Ecto neural progenitor cell (in vitro differentiated cells): ENCODE measurements around the gene MPPED2.

Source experiments
- DNase-seq: peaks from one replicate; pipeline ENCODE4 v3.0.0-alpha.2; 2018; ENCODE audit warnings: low spot score

The MPPED2 gene

DNA sequence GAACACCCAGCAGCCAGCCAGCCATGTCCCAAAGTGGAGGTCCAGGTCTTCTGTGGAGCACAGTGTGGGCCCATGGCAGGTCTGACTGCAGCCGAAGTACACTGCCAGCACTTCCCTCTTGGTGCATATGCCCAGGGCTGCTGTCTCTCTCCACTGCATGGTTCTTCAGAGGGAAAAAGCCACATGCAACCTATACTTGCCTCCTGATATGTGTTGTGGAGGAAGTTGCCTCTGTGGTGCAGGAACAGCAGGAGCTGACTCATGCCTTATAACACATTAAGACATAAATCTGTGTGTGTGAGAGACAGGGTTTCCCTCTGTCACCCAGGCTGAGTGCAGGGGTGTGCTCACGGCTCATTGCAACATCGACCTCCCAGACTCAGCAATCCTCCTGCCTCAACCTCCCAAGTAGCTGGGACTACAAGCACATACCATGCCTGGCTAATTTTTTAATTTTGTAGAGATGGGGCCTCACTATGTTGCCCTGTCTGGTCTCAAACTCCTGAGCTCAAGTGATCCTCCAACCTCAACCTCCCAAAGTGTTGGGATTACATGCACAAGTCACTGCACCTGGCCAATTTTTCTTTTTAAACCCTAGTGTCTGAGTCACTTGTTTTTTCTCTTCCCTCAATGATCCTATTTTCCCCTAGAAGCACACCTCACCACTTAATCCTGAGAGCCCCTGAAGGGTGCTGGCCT is 98.8 kb downstream of the MPPED2 start:
- DNase-seq: no peak

DNA sequence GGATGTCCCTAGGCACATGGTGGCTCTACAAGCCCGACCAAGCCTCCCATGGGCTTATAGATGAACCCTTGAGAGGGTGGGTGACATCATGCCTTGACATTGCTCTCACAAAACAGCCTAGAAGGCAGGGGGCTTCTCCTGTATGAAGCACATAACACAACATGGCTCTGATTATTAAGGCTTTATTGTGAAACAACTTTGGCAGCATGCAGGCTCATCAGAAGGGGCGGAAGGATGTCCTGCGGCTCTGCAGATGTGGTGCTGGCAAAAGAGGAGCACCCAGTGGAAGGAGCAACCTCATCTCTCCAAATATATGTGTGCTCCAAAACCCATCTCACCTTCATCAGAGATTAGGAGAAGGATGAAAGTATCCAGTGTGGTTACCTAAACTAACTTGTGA is 100.4 kb downstream of the MPPED2 start:
- no peak for DNase-seq

DNA sequence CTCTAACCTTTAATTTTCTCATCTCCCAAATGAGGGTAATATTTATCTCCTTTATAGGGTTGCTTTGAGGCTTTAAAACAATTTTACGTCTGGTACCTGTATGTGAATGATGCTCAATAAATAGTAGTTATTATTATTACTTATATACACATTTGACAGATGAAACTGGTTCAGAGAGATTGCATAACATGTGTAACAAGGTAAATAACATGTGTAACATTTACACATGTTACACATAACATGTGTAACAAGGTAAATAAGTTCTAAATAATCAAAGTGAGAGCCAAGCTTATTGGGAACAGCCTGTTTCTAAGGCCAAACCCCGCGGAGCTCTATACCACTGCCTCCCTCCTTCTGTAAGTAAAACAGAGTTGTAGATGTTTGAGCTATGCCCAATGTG is 100.9 kb downstream of the MPPED2 start:
- no peak for DNase-seq

DNA sequence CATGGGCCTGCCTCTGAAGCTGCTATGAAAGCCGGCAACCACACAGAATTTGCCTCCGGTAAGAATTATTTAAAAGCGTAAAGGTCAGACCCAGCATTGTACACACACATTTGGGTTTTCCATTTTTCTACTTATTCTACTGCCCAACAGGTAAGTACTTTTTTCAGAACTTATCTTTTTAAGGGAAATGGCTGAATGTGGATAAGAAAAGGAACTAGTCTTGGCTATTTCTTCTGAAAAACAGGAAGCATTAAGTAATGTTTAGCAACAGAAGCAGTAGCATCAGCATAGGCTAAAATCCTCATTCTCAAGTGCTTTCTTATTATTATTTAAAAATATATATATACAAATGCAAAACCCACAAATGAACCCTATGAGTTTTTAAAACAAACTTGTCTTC is 103.1 kb downstream of the MPPED2 start:
- DNase-seq: no peak

DNA sequence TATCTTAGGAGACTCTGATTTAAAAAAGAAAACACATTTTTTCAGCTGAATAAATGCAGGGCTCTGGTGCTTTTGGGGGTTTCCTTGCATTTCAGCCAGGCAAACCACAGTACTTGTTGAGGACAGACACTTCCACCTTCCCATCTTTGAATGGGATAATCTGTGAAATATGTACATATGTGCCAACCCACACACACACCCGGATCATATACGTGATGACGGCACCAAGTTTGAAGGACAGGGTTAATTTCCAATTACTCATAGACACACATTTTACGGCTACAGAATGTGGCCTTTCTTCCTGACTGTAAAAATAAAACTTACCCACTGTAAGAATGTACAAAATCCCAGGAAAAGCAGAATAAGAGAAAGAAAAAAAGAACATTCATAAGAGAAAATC is 104.4 kb downstream of the MPPED2 start:
- no peak for DNase-seq

DNA sequence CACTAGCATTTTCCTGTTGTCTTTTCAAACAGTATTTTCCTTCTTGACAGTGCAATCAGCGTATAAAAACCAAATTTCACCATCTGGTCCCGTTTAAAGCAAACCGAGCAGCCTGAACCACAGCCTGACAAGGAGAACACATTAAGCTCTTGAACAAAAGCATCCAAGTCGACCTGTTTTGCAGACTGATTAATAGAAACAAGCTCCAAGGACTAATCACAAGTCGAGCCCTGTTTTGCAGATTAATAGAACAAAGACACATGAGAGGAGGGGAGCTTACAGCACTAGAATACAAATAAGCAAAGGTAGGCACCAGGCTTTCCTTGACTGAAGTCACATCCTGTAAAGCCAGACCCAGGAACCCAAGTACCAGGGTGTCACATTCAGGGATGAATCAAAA is 104.8 kb downstream of the MPPED2 start:
- no peak for DNase-seq

DNA sequence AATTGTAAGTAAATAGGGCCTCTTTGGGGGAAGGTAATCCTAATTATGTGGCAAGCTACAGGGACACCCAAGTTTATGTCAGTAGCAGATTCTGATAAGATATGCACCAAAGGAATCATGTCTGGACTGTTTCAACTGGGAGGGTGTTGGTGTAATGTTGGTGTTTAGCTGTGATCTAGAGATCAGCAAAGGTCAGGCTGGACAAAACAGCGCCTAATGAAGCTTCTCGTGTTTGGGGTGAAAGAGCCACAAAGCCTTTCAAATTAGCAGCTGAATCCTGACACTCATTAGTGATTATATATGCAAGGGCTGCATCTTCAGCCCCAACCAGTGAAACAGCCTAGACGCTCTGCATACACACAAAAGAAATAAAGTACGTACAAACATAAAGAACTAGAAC is 106.3 kb downstream of the MPPED2 start:
- DNase-seq: no peak

DNA sequence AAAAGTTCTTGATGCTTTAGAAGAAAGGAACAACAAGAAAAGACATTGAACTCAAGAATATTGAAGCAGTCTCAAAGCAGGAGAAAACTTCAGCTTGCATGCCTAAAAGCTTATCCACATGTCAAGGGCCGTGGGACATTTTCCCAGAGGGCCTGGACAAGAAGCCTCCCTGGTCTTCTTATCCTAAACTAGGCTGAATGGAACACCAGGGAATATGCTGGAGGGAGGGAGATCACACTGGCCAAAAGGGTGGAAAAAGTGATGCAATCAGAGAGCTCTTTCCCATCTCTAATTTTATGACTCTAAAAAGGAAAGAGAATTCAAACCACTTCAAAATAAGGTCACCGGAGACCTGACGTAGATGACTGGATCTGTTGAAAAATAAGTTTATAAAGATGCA is 107.2 kb downstream of the MPPED2 start:
- no peak for DNase-seq

DNA sequence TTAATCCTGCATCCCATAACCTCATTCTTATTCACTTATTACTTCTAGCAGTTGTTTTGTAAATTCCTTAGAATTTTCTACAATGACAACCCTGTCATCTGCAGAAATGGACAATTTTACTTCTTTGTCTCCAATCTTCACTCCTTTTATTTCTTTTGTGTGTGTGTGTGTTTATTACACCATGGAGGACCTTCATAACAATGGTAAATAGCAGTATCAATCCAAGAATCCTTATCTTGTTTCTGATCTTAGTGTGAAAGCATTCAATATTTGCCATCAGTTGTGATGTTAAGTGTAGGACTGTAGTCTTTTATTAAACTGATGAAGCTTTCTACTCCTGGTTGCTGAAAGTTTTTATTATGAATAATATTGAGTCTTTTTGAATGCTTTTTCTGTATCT is 109.1 kb downstream of the MPPED2 start:
- no peak for DNase-seq

DNA sequence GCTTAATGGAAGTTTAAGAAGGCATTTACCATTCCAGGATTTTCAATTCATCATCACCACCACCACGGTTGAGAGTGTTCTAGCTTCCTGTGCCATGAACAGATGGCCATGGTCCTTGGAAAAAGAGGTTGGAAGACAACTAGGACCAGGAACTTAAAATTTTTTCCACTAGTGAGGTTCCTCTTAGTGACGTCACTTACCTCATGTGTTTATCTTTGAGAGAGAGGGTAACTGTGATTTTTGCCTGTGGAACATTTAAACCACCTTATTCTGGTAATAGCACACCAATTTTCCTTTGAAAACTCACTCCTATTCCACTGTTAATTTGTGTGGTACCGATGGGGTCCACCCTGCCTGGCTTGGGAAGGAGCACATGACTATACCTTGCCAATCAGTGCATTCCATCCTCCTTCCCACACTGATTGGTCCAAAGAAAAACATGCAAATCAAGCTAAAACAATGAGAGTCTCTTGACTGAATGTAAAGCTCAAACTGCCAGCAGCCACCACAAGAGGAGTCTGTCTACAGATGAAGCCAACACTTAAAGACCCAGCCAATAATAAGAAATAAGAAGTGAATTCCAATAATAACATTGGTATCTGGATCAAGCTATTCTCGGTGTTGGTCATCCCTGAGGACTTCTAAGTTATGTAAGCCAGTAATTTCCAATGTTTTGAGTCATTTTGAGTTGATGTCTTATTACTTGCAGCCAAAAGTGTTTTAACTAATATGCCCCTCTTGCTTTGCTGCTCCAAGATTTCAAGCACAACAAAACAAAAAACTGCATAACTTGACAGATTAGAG is 111.8 kb downstream of the MPPED2 start:
- DNase-seq: no peak

DNA sequence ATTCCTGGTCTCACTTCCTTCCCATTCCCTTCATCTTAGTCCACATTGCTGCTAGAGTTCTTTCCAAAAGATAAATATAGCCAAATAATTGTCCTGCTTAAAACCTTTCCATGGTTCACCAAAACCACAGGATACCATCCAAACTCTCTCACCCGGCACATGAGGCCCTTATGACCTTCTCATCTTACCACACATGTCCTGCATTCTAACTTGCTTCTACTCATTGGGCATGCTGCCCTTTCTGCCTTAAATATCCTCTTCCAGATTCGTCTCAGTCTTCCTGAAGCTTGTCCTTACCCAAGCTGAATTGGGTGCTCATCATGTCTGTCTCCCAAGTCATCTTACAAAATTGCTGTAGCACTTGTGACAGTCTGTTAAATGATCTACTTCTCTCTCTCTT is 114.9 kb downstream of the MPPED2 start:
- DNase-seq: no peak

DNA sequence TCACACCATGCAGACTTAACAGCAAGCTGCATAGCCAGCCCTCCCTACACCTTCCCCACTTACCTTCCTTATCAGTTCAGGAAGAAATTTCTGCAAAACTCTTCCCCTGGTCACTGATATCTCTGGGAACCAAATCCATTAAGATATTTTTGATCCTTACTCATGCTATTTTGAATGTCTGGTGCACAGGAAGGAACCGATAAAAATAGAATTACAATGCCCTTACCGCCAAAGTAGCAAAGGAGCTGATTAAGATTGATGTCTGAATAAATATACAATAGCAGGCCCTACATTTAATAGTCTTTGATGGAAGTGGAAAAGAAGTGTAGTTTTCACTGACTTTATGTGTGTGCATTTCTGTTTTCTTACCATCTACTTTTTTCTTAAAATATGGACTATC is 117.3 kb downstream of the MPPED2 start:
- no peak for DNase-seq

DNA sequence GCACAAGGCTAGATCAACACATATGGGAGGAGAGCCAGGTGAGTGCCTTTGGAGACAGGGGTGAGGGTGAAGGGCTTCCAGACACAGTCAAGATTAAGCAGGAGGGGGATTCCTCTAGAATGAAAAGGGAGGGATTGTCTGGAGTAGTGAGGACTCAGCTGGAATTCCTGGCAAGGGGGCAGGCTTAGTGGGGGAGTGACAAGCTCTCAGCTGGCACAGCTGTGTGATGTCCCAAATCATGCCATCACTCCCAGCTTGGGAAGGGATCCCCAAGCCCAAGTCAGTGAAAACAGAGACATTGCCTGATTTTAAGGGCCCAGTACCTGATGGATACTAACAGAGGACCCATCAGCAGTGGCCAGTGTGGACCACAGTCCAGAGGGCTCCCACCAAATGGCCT is 119.0 kb downstream of the MPPED2 start:
- no peak for DNase-seq

DNA sequence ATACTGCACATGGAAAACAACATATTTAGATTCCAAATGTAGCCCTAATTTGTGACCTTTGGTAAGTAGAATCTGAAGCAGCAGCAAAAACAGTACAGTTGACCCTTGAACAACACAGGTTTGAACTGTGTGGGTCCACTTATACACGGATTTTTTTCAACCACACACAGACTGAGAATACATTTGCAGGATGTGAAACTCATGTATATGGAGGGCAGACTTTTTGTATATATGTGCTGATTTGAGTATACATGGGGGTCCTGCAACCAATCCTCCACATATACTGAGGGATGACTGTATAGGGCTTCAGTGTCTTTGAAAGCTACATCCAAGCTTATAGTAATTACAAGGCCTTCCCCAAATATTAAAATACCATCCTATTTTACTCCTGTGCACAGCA is 120.5 kb downstream of the MPPED2 start:
- DNase-seq: no peak

DNA sequence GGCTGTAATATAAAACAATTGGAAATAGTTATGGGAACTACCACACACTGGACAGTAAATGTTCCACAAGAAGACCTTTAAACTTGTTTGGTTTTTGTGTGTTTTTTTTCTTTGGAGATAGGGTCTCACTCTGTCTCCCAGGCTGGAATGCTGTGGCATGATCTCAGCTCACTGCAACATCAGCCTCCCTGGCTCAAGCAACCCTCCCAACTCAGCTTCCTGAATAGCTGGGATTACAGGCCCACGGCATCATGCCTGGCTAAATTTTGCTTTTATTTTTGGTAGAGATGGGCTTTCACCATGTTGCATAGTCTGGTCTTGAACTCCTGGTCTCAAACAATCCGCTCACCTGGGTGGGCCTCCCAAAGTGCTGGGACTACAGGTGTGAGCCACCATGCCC is 121.0 kb downstream of the MPPED2 start:
- no peak for DNase-seq

DNA sequence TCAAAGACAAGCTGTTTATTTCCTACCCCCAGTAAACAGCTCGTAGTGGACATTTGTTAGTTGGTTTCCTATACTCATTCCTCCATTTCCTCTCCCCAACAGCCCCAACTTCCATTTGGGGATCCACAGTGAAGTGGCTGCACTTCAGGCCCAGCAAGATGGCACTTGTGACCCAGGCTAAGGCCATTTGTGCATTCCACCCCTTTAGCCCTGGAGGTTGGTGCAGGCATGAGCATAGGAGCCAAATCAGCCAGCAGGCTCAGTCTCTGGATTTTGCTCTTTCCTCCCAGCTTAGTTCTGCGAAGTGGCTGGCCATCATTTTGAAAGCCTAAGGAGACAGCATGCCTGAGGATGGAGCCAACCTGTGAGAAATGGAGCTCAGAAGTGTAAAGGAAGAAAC is 122.9 kb downstream of the MPPED2 start:
- DNase-seq: no peak

DNA sequence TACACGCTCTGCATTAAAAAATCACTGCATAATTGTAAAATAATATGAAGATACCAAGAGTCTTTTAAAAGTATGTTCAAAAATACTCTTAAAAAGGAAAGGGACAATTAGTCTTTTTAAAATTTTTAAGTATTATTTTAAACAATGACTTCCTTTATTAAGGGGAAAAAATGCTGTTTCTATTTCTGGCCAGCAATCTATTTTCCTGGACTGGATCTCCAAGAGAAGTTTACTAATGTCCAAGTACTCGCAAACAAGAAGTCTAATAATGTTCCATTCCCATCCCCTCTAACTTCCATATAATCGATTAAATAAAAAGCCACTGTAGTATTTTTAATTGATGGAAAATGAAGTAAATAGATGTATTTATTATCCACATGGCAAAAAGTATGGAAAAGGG is 123.7 kb downstream of the MPPED2 start:
- no peak for DNase-seq

DNA sequence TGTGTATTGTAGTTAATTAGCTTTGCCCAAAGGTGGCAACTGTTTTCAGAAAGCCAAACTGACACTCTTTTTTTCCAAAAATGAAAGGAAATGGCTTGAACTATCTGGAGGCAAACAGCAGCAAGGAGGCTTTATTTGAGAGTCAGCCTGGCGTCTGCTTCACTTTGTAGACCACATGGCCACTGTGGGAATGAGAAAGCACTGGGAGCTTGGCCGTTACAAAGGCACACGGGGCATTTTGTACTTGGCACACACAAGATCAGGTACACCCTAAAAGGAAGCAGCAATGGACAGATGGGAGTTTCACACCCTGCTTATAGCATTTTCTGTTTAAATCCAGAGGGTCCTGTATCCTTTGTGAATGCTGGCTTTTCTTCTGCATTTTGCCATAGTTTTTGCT is 126.3 kb downstream of the MPPED2 start:
- no peak for DNase-seq

DNA sequence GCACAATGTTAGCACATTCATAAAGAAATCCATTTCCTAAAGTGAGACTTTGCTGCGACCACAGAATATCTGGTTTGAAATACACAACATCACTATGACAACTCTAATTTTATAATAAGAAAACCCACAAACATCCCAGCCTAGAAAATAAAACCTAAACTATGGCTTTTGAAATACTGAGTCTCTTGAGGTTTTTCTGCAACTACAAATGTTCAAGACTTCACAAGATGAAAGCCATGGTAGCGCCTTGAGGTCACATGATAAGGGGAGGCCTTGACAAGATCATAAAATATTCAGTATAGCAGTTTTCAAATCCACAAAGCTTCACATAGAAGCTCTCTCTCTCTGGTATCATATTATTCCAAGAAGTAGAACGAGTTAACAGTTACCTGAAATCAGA is 126.8 kb downstream of the MPPED2 start:
- no peak for DNase-seq

DNA sequence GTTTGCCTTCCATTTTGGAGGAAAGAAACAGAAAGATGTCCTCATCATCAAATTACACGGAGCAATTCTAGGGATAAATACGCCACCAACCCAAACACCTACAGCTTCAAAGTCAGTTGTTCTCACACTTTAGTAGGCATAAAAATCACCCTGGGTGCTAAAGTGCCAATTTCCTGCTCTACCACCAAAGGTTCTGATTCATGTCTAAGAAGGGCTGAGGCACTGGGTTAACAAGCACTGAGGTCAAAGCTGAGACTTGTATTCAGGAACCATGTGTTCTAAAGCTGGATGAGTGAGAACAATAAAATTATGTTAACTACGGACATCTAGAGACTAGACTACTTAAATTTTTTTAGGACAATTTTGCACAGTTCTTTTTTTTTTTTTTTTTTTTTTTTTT is 127.6 kb downstream of the MPPED2 start:
- DNase-seq: no peak

DNA sequence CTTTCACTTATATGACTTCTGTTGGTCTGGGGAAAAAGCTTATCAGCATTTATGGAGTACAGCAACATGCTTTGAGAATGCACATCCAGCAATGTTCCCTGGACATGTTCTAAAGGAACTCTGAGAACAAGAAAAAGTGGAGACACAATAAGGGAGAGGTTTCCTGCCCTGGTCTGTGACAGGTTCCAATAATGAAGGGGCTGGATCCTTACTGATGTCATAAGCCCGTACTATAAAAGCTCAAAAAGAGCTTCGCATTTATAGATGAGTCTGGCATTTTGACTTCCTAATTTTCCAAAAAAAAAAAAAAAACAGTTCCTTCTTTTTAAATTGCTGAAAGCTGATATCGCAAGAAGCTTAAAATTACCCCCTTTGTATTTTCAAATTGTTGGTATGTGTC is 129.1 kb downstream of the MPPED2 start:
- no peak for DNase-seq

DNA sequence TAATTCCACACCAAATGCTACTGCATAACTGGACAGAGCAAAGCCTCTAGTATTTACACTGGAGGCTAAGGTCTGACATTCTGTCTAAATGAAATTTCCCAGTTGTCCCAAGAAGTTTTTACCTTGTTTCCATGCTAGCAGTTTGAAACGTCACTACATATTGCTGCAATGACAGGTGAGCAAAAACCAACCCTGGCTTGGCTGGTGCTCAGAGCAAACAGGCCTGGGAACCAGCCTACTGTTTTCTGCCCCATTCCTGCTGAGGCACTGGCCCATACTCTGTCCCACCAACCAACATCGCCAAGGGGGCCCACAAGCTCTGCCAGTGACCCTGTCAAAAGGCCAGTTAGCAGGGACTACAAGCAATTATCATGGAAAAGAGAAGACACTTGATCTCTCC is 131.1 kb downstream of the MPPED2 start:
- no peak for DNase-seq

DNA sequence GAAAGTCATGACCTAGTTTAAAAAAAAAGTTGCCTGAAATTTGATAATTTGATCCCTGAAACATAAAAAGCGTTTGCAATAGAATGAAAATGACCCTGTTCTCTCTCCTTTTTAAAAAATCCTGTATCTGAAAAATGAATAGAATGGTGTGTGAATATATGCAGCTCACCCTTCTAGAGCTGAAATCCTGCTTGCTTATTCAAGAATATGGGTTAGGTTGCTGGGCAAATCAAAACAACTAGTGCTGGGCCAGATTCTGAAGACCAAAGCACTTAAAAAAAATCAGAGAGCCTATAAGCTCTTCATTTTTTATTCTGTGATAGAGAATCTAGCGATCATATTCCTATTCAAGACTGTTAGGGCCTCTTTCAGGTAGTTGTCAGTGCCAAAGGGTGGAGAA is 131.6 kb downstream of the MPPED2 start:
- DNase-seq: no peak

DNA sequence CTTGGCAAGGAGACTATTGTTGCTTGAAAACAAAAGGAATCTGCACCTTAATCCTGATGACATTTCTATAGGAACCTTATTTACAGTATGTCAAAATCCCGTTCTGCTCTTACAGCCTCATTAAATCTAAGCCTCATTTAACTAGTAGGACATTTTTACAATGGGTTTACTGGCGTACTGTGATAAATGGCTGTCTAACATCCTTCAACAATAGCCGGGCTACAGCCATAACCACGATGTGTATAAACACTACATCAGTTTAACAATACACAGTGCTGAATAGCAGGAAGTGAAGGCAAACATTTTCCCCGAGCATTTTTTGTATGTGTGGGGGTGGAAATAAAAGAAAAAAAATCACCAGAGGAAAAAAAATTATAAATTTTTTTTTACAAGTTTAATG is 132.0 kb downstream of the MPPED2 start:
- DNase-seq: no peak
